Tibial nerve (tissue), 4 donors: ENCODE measurements around the gene NFE2L1. TPM values are rescaled to one million over a fixed set of nuclear protein-coding genes. Genes with fewer than 3 reads are reported as not detected.
A peak's percentile ranks its signal among the peaks of the same experiment; 100 is the strongest.

ENCODE experiments used
- DNase-seq, 2 donors: peaks; one replicate each; pipeline ENCODE4 v3.0.0-alpha.2; 2019; ENCODE audit warnings: low spot score in 2 of 2
- H3K27ac ChIP-seq, 4 donors: fragments of 200-600 bp; sonication (generic) in 3 of 4; one replicate each; pipeline ENCODE4 v1.5.1; 2017 to 2019; ENCODE audit warnings: mild to moderate bottlenecking in 1 of 4
- H3K27me3 ChIP-seq, 2 donors: fragments of 200-600 bp; sonication (generic) in 1 of 2; one replicate each; pipeline versions ENCODE4 v1.5.1 to v1.6.0; 2017 to 2019
- H3K36me3 ChIP-seq, 3 donors: fragments of 200-600 bp; sonication (generic); one replicate each; pipeline ENCODE4 v1.5.1; 2018 to 2019
- H3K4me1 ChIP-seq, 4 donors: fragments of 200-600 bp; sonication (generic) in 3 of 4; one replicate each; pipeline ENCODE4 v1.5.1; 2017 to 2019
- H3K4me3 ChIP-seq, 4 donors: fragments of 200-600 bp; sonication (generic) in 3 of 4; one replicate each; pipeline ENCODE4 v1.5.1; 2017 to 2019; ENCODE audit warnings: mild to moderate bottlenecking in 1 of 4, moderate library complexity in 1 of 4
- H3K9me3 ChIP-seq, 4 donors: fragments of 200-600 bp; sonication (generic) in 3 of 4; one replicate each; pipeline ENCODE4 v1.5.1; 2017 to 2019
- EP300 ChIP-seq, 2 donors: sonication (generic); formaldehyde crosslinking; IDR thresholded peaks; one replicate each; pipeline ENCODE4 v1.6.1; 2017; ENCODE audit warnings: antibody characterized with exemption in 2 of 2, mild to moderate bottlenecking in 1 of 2
- POLR2A ChIP-seq, 2 donors: fragments of 450-650 bp; IDR thresholded peaks; one replicate each; pipeline ENCODE4 v1.6.1; 2017; ENCODE audit warnings: antibody characterized with exemption in 2 of 2, mild to moderate bottlenecking in 2 of 2, moderate library complexity in 2 of 2
- WGBS, 2 donors: methylation state at CpG; one replicate each; pipeline ENCODE4 v1.1.5; 2018; 5-methylcytosine and 5-hydroxymethylcytosine counted together
- total RNA-seq, 4 donors: library from RNA; depleted of rRNA; stranded (reverse); fragments of >200 nt; gene quantifications; one replicate each; pipeline ENCODE4 v1.1.0, GENCODE V29; 2016
- TF ChIP-seq, protein P1 (sequence below), 5 experiments: fragments of 200-600 bp in 3 of 5; fragments of 450-650 bp in 2 of 5; sonication (generic) in 3 of 5; IDR thresholded peaks; one replicate each; pipeline ENCODE4 v1.5.1; 2016 to 2019; ENCODE audit warnings: antibody characterized with exemption in 5 of 5, mild to moderate bottlenecking in 3 of 5, moderate library complexity in 2 of 5

The NFE2L1 gene
- total RNA-seq, 4 donors from 2014 or later, result 216 to 327 (median 255) TPM

DNA sequence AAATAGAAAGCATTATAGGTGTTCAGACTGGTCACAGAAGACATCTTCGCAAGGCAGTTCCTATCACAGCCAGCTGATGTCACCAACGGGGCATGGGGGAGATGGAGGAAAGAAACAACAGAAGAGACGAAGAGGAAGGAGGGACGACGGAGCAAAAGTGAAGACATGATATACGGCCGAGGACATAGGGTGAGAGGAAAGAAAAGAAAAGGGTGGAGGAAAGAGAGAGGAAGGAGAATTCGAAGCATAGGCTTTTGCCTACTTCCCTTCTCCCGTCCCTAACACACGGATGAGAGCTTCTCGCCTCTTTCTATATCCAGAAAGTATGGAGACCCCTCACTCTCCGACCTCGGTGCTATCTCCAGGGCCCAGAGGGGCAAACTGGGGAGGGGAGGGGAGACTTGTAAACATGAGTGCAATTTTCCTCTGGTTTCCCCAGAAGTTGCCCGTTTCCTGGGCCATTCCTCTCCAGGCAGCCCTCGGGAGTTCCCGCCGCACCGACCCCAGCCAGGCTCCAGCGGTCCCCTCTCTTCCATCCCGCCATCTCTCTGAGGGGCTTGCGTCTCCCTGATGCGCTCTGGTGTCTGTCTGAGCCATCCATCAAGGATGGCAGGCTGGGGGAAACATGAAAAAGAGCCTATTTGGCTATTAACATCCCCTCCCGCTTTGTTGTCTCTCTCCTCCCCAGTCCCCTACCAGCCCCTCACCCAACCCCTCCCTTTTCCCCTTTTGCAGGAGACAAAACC is 36.6 kb upstream of the NFE2L1 start:
- peaks cover 0 to 16% (median 11%) of the 10 kb centered on the region in 4 donors for H3K4me1 ChIP-seq
- no peak overlapping the region for H3K27ac ChIP-seq
- H3K9me3 ChIP-seq, result no peaks in the 10 kb centered on the region
- H3K4me3 ChIP-seq, result peak overlapping the region in 3 of 4 donors; percentile 40 to 49 (median 42)
- 10 to 13% methylated on average over 23 of the region's 23 CpGs for WGBS, 2 donors
- no peaks in the 10 kb centered on the region for H3K36me3 ChIP-seq
- TF ChIP-seq, protein P1, sequence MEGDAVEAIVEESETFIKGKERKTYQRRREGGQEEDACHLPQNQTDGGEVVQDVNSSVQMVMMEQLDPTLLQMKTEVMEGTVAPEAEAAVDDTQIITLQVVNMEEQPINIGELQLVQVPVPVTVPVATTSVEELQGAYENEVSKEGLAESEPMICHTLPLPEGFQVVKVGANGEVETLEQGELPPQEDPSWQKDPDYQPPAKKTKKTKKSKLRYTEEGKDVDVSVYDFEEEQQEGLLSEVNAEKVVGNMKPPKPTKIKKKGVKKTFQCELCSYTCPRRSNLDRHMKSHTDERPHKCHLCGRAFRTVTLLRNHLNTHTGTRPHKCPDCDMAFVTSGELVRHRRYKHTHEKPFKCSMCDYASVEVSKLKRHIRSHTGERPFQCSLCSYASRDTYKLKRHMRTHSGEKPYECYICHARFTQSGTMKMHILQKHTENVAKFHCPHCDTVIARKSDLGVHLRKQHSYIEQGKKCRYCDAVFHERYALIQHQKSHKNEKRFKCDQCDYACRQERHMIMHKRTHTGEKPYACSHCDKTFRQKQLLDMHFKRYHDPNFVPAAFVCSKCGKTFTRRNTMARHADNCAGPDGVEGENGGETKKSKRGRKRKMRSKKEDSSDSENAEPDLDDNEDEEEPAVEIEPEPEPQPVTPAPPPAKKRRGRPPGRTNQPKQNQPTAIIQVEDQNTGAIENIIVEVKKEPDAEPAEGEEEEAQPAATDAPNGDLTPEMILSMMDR (IDR thresholded peaks at IDR 0.05), result peak in 3 of 5 experiments; percentile 19 to 49 (median 29)
- TF ChIP-seq EP300 (IDR thresholded peaks at IDR 0.05), result no peak
- no peak for DNase-seq
- H3K27me3 ChIP-seq, result peaks cover 0 to 7% of the 10 kb centered on the region in 2 donors

DNA sequence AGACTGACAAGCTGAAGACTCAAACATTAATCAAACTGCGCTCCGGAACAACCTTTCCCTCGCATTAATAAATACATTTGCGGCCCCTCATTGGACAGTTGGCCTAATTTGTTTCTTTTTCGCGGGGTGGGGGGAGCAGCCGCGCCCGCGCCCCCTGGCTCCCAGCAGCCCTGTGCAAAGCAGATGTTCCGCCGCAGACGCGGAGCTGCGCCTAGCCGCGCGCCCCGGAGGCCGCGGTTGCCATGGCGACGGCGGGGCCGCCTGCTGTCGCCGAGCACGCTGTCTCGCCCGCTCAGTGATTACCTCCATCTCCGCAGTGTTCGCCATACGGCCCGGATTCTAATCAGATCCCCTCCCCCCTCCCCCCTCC is 36.0 kb upstream of the NFE2L1 start:
- Histone ChIP-seq H3K27ac (no peak overlapping the region), H3K4me3 (peak overlapping the region in 3 of 4 donors; percentile 40 to 49 (median 42)), H3K36me3 (no peaks in the 10 kb centered on the region), H3K4me1 (peaks cover 0 to 16% (median 11%) of the 10 kb centered on the region in 4 donors), H3K27me3 (peaks cover 0 to 7% of the 10 kb centered on the region in 2 donors), H3K9me3 (no peaks in the 10 kb centered on the region)
- whole genome bisulfite sequencing, 2 donors, result 1 to 2% methylated on average over 32 to 34 of the region's 34 CpGs
- TF ChIP-seq, protein P1 (IDR thresholded peaks at IDR 0.05), result no peak
- TF ChIP-seq EP300 (IDR thresholded peaks at IDR 0.05) (no peak), POLR2A (IDR thresholded peaks at IDR 0.05) (no peak)
- DNase-seq, result no peak

DNA sequence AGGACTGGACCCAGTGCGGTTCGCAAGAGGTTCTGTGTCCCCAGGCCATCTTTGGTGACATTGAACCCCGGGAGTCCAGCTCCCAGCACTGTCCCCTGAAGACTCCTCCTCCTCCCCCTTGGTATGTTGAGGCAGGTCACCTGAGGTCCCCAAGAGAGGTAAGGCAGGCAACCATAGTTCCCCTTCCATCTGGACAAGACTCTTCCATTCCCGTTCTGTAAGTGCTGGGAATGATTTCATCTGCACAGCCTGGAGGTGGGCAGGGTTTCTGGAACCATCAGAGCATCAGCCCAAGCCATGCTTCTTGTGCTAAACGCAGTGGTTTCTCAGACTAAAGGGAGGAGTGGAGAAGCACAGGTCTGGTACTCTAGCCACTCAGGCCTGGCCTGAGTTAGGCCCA is 35.5 kb upstream of the NFE2L1 start:
- Histone ChIP-seq H3K36me3 (no peaks in the 10 kb centered on the region), H3K4me1 (peaks cover 0 to 16% (median 11%) of the 10 kb centered on the region in 4 donors), H3K27ac (no peak overlapping the region), H3K27me3 (peaks cover 0 to 7% of the 10 kb centered on the region in 2 donors), H3K4me3 (peak overlapping the region in 2 of 4 donors; percentile 42 to 49), H3K9me3 (no peaks in the 10 kb centered on the region)
- TF ChIP-seq, protein P1 (IDR thresholded peaks at IDR 0.05), result no peak
- no peak for TF ChIP-seq POLR2A (IDR thresholded peaks at IDR 0.05)
- no peak for TF ChIP-seq EP300 (IDR thresholded peaks at IDR 0.05)
- WGBS, 2 donors, result 44 to 55% methylated on average over 3 to 5 of the region's 5 CpGs
- DNase-seq, result no peak

DNA sequence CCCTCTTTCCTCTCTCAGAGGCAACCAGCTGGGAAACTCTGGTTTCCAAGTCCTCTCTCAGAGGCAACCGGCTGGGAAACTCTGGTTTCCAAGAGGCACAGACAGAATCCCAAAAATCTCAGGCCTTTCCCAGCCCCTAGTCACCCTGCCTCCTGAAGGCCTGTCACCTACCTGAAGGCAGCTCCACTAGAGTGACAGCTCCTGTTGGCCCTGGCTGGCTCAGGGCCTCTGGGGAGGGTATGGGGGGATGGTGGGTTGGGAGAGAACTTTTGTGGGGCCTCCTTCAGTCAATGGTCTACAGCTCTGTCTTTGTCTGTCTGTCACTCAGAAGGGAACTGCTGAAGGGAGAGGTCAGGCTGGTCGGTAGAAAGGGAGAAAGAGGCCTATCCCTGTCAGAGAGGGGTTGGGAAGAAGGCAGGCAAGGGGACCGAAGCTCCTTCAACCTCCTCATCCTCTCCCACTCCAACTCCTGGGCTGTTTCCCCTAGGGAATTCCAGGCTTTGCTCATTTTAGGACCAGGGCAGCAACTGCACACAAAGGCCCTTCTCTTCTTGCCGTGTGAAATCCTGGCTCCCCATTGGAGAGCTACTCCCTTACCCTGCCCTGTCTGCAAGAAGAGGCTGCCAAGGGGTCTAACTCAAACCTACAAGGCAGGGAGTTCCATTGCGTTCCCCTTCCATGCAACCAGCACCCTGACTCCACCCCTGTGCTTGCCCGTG is 34.1 kb upstream of the NFE2L1 start:
- H3K4me3 ChIP-seq, result no peak overlapping the region
- DNase-seq, result no peak
- 50 to 58% methylated on average over 6 of the region's 6 CpGs for WGBS, 2 donors
- peaks cover 0 to 16% (median 11%) of the 10 kb centered on the region in 4 donors for H3K4me1 ChIP-seq
- peaks cover 0 to 7% of the 10 kb centered on the region in 2 donors for H3K27me3 ChIP-seq
- TF ChIP-seq EP300 (IDR thresholded peaks at IDR 0.05) (no peak), POLR2A (IDR thresholded peaks at IDR 0.05) (no peak)
- TF ChIP-seq, protein P1 (IDR thresholded peaks at IDR 0.05), result no peak
- H3K27ac ChIP-seq, result no peak overlapping the region
- no peaks in the 10 kb centered on the region for H3K9me3 ChIP-seq
- H3K36me3 ChIP-seq, result no peaks in the 10 kb centered on the region

DNA sequence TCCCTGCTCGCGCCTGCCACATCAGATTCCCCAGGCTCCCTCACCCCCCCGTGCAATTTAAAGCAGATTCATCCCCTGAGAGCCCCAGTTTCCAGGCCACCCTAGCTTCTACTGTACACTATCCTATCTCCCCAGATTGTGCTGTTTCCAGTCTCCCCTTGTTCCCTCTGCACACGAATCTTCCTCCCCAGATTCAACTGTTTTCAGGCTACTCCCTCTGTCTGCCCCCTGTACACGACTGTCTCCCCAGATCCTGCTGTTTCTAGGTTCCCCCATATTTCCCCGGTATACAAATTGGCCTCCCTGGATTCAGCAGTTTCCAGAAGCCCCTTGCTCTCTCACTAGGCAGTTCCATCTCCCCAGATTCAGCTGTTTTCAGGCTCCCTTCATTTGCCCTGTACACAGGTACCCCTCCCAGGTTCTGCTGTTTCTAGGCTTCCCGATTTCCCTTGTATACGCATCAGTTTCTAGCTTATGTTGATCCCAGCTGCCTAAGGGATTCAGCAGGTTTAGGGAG is 33.5 kb upstream of the NFE2L1 start:
- no peaks in the 10 kb centered on the region for H3K9me3 ChIP-seq
- no peak for DNase-seq
- WGBS, 2 donors, result 49 to 54% methylated on average over 8 of the region's 8 CpGs
- no peak for TF ChIP-seq EP300 (IDR thresholded peaks at IDR 0.05)
- TF ChIP-seq, protein P1 (IDR thresholded peaks at IDR 0.05), result no peak
- TF ChIP-seq POLR2A (IDR thresholded peaks at IDR 0.05), result no peak
- H3K4me3 ChIP-seq, result no peak overlapping the region
- H3K4me1 ChIP-seq, result peaks cover 0 to 16% (median 11%) of the 10 kb centered on the region in 4 donors
- no peaks in the 10 kb centered on the region for H3K36me3 ChIP-seq
- peaks cover 0 to 7% of the 10 kb centered on the region in 2 donors for H3K27me3 ChIP-seq
- no peak overlapping the region for H3K27ac ChIP-seq
